ENCODE results near the gene MTFR1L.
A peak's percentile ranks its signal among the peaks of the same experiment; 100 is the strongest.

Gene MTFR1L

DNA sequence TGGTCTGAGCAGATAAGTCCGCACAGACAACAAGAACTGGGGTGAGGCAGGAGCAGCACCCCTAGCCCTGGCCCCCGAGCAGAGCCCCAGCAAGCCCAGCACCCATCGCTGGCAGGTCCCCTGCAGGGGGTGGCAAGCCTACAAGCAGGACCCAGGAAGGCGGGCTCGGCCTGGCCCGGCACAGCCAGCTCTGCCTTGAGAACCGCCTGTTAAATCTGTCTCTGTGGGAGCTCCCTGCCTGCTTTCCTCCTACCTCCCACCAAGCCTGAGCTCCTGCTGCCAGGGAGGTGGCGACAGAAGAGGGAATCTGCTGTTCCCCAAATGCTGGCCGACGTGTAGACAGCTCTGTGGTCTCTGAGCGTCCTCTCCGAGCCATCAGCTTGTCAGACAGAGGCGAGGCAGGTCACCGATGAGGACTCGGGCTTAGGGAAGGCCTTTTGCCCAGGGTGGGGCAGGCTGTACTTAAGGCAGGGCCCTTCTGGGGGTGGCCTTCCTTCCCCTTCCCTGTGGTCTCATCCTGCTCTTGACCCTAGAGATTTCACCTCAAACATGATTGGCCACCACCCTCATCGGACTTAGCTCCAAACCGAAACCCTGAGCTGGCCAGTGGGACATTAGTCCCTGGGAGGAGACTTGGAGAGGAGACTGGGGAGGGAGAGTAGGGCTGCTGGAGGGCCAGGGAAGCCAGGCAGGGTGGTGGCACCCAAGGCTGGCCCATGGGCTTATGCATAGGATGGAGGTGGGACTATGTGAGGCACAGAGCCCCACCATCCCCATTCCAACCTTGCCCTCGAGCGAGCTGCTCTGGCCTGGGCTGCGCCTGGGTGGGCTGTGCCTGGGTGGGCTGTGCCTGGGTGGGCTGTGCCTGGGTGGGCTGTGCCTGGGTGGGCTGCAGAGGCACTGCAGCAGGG, 12.0 kb upstream of the MTFR1L start:
- no peak for DNase-seq (ENCODE audit: low spot score)

- no peak for DNase-seq (ENCODE audit: low spot score)
These were observed 11.1 kb upstream of the MTFR1L start for GRCh38 chr1:25808481-25809244.

DNA sequence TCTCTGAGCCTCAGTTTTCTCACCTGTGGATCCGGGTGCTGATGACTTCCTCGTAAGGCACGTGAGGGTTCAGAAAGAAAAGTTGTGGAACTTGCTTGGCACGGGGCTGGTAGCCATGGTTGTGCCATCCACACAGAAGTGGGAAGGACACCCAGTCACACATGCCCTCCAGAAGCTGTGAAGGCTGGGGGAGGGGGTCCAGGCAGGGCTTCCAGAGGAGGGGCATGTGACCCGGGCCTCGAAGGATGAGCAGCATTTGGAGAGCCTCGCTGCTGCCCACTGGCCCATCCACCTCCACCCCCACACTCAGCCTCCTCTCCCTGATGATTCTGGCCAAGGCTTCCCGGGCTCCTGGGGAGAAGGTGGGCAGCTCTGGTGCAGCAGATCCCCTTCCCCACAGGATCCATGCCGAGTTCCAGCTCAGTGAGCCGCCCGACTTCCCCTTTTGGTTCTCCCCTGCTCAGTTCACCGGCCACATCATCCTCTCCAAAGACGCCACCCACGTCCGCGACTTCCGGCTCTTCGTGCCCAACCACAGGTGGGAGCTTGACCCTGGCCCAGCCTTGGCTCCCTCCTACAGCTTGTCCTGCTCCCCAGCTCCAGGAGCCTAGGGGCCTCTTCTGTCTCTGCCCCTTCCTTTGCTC, 10.3 kb upstream of the MTFR1L start:
- no peak for DNase-seq (ENCODE audit: low spot score)

DNA sequence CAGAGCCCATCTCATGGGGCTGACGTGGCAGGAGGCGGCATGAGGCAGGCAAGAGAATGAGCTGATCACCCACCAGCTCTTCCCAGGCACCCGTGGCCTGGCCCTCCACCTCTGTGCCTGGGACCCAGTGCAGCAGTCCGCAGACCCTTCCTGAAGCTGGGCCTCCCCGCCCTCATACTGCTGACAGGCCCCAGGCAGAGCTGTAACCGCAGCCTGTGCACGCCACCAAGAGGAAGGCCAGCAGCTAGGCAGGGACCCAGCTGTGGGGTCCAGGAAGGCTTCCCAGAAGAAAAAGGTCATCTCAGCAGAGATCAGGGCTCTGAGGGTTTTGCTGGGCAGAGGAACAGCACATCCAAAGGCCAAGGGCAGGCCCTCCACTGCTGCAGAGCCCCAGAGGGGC, 9.8 kb upstream of the MTFR1L start:
- no peak for DNase-seq (ENCODE audit: low spot score)

GRCh38 chr1:25810341-25811299, 9.1 kb upstream of the MTFR1L start:
- peak; percentile 50 for DNase-seq (ENCODE audit: low spot score)

GRCh38 chr1:25811384-25812082, 8.2 kb upstream of the MTFR1L start:
- DNase-seq (ENCODE audit: low spot score), result no peak

GRCh38 chr1:25813071-25813733, 6.6 kb upstream of the MTFR1L start:
- DNase-seq (ENCODE audit: low spot score), result no peak

GRCh38 chr1:25813734-25814471, 5.9 kb upstream of the MTFR1L start:
- DNase-seq (ENCODE audit: low spot score), result no peak

GRCh38 chr1:25814549-25815087, 5.1 kb upstream of the MTFR1L start:
- DNase-seq (ENCODE audit: low spot score), result no peak

DNA sequence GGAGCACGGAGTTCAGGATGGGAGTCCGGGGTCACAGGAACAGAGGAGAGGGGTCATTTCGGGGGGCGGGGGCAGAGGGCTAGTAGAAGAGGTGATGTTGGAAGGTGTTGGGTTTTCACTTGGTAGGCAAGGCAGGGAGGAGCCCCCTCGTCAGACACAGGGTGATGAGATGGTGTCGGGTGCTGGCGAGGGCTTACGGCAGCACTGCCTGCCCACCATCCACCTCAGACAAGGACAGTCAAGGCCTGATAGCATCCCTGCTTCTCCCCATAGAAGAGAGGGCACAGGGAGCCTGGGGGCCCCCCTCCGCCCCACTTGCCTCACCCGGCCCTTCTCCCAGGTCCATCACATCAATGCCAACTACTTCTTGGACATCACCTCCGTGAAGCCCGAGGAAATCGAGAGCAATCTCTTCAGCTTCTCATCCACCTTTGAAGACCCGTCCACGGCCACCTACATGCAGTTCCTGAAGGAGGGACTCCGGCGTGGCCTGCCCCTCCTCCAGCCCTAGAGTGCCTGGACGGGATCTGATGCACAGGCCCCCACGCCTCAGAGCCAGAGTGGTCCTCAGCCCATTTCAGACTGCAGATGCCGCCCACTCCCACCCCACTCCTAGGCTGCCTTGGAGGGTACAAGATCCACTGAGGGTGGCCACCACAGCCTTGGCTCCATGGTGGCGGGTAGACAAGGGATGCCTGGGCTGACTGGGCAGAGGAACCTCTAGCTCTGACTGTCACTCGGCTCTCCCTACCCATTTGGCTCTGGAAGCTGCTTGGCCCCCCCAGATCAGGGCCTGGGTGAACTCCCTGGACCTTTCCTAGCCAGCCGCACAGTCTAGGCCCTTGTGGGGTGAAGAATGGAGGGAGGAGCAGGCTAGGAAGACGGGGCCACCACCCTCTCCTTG, 4.3 kb upstream of the MTFR1L start:
- no peak for DNase-seq (ENCODE audit: low spot score)

- DNase-seq (ENCODE audit: low spot score), result no peak
These were observed 3.5 kb upstream of the MTFR1L start for GRCh38 chr1:25816112-25816718.

- DNase-seq (ENCODE audit: low spot score), result no peak
These were observed 1.8 kb upstream of the MTFR1L start for GRCh38 chr1:25817840-25818501.

GRCh38 chr1:25818569-25818968, 1.2 kb upstream of the MTFR1L start:
- no peak for DNase-seq (ENCODE audit: low spot score)

- DNase-seq (ENCODE audit: low spot score), result no peak
These were observed 725 bp downstream of the MTFR1L start for GRCh38 chr1:25820247-25821111.

GRCh38 chr1:25821112-25821476, 1.3 kb downstream of the MTFR1L start:
- DNase-seq (ENCODE audit: low spot score), result no peak

DNA sequence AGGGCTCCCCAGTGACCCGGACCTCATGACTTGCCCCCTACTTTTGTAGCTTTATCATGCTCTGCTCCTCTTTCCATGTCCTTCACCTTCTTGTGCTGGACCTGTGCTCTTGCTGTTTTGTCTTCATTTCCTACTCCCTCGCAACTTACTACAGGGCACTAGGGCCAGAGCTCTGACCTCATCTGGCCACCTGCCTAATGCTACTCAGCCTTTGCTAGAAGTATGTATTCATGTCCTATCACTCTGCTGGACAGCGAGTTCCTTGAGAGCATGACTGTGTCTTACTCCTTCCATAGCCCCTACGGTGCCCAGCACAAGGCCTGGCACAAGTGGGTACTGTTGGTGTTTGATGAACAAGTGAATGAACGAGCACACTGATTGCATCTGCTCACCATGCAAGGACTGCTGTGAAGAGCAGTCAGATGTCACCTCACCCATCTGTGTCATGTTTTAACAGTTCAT, 1.9 kb downstream of the MTFR1L start:
- no peak for DNase-seq (ENCODE audit: low spot score)
